Spleen (tissue), 7 donors: Measurements from ENCODE around the gene LGALS16.

Experiments
- POLR2A ChIP-seq, 3 donors: fragments of 450-650 bp; IDR thresholded peaks; one replicate each; pipeline ENCODE4 v1.5.1; 2017; ENCODE audit warnings: antibody characterized with exemption in 3 of 3, mild to moderate bottlenecking in 1 of 3
- TF ChIP-seq, protein P1 (sequence below), 11 experiments: fragments of 200-600 bp in 7 of 11; fragments of 450-650 bp in 4 of 11; sonication (generic) in 4 of 11; IDR thresholded peaks in 8 of 11; conservative IDR thresholded peaks in 3 of 11; 1 replicate in 7 of 11; 2 replicates in 4 of 11; pipeline versions ENCODE4 v1.4.0 to v1.8.0; 2016 to 2021; ENCODE audit warnings: antibody characterized with exemption in 11 of 11, inconsistent platforms in 4 of 11, mild to moderate bottlenecking in 1 of 11
- donor health status: DM: no; HTN: no; CAD: no; lungs with moderate emphysema.
- donor health status: DM: no; HTN: no; CAD: no.
- donor health status: DM: no; HTN: no; CAD: no.

GRCh38 chr19:39672473-39672872 lies 16.8 kb downstream of the LGALS16 start:
- no peak for TF ChIP-seq POLR2A (IDR thresholded peaks at IDR 0.05)
- TF ChIP-seq, protein P1, sequence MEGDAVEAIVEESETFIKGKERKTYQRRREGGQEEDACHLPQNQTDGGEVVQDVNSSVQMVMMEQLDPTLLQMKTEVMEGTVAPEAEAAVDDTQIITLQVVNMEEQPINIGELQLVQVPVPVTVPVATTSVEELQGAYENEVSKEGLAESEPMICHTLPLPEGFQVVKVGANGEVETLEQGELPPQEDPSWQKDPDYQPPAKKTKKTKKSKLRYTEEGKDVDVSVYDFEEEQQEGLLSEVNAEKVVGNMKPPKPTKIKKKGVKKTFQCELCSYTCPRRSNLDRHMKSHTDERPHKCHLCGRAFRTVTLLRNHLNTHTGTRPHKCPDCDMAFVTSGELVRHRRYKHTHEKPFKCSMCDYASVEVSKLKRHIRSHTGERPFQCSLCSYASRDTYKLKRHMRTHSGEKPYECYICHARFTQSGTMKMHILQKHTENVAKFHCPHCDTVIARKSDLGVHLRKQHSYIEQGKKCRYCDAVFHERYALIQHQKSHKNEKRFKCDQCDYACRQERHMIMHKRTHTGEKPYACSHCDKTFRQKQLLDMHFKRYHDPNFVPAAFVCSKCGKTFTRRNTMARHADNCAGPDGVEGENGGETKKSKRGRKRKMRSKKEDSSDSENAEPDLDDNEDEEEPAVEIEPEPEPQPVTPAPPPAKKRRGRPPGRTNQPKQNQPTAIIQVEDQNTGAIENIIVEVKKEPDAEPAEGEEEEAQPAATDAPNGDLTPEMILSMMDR (IDR thresholded peaks at IDR 0.05 in 8 of 11, conservative IDR thresholded peaks at IDR 0.05 in 3 of 11): peak in 1 of 11 experiments; percentile 5
